Nephron progenitor cell (in vitro differentiated cells): ENCODE results near the gene MBD2.
"Not testable (repeated sequence)": the region's sequence is repeated elsewhere in the genome, so short reads cannot be mapped to it uniquely, and the experiment has no call there.

ENCODE experiments used
- DNase-seq: peaks from one replicate; pipeline ENCODE4 v3.0.0; 2021
- H3K27ac Mint-ChIP-seq: 2 replicates; pipeline ENCODE4 v1.8.0; 2021; ENCODE audit warnings: mild to moderate bottlenecking, moderate library complexity, mixed read lengths
- H3K27me3 Mint-ChIP-seq: 2 replicates; pipeline ENCODE4 v1.8.0; 2021; ENCODE audit warnings: mild to moderate bottlenecking, low read depth, mixed read lengths; ENCODE audit not compliant: poor library complexity
- H3K36me3 Mint-ChIP-seq: 2 replicates; pipeline ENCODE4 v1.8.0; 2021; ENCODE audit warnings: low read depth, mixed read lengths
- H3K4me1 Mint-ChIP-seq: 2 replicates; pipeline ENCODE4 v1.8.0; 2021; ENCODE audit warnings: mixed read lengths
- H3K4me3 Mint-ChIP-seq: 2 replicates; pipeline ENCODE4 v1.8.0; 2021; ENCODE audit warnings: mild to moderate bottlenecking, moderate library complexity, mixed read lengths
- H3K9me3 Mint-ChIP-seq: 2 replicates; pipeline ENCODE4 v1.8.0; 2021; ENCODE audit warnings: mild to moderate bottlenecking, moderate library complexity, mixed read lengths
- CTCF ChIP-seq: fragments of 200-600 bp; sonication (generic); IDR thresholded peaks from 2 replicates; pipeline ENCODE4 v1.5.0; 2021; ENCODE audit warnings: antibody characterized with exemption

MBD2 gene

DNA sequence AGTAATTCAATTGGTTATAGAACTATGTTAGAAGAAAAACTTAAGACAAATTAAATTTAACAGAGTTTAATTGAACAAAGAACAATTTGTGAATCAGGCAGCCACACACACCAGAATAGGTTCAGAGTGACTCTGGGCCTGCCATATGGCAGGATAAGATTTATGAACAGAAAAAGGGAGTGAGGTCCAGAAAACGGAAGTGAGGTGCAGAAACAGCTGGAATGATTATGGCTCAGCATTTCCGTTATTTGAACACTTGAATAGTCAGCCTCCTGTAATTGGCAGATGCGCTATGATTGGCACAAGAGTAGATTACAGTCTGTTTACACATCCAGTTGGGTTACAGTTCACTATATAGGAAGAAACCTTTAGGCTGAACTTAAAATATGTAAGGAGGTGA is 99.0 kb downstream of the MBD2 start:
- no peak for DNase-seq
- Mint-ChIP-seq H3K27me3 (peaks cover 6% of the 10 kb centered on the region), H3K27ac (no peak overlapping the region), H3K36me3 (no peaks in the 10 kb centered on the region), H3K4me1 (peaks cover 12% of the 10 kb centered on the region), H3K4me3 (no peak overlapping the region), H3K9me3 (no peaks in the 10 kb centered on the region)
- no peak for TF ChIP-seq CTCF

DNA sequence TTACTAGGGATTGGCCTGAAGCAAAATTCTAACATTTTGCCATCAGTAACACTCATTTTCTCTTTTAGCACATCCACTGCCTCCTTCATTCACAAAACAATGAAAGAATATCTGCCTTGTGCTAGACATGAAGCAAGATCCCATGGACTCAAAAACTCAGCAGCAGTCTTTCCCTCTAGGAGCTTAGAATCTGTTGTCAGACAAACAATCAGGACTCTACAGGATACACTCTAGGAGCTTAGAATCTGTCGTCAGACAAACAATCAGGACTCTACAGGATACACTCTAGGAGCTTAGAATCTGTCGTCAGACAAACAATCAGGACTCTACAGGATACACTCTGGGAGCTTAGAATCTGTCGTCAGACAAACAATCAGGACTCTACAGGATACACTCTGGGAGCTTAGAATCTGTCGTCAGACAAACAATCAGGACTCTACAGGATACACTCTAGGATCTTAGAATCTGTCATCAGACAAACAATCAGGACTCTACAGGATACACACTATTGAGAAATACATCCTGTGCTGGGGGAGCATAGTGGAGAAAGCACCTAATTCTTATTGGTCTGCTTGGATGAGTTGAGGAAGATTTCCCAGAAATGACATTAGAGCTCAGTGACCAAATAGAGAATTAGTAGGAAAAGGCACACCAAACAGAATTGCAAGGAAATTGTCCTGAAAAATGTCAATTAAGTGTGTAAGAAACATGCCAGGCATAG is 100.6 kb downstream of the MBD2 start:
- DNase-seq, H3K9me3 Mint-ChIP-seq, H3K27ac Mint-ChIP-seq, H3K36me3 Mint-ChIP-seq, H3K4me3 Mint-ChIP-seq: not testable (repeated sequence)
- H3K4me1 Mint-ChIP-seq: peaks cover 12% of the 10 kb centered on the region
- H3K27me3 Mint-ChIP-seq: peaks cover 10% of the 10 kb centered on the region

DNA sequence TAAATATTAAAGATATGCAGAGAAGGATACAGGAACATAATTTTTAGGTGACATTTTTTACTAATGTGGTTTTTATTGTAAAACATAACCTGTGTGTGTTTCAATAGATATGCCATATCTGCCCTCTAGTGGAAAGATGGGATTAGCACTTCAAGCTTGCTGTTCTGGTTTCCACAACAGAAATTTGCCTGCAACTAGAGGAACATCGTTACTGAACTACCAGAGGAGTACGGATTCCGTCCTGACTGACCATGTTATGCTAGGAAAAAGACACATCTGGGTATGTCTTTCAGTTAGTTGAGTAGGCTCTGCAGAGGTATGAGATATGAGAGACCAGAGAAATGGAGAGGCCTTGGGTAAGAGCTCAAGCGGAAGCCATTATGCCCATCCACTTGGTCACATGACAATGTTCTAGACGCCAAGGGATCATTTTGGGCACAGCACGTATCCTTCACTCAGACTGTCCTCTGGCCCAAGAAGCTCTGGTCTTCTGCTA is 104.9 kb downstream of the MBD2 start:
- TF ChIP-seq CTCF: peak; percentile 83
- peaks cover 7% of the 10 kb centered on the region for H3K27me3 Mint-ChIP-seq
- H3K9me3 Mint-ChIP-seq: no peaks in the 10 kb centered on the region
- no peak overlapping the region for H3K27ac Mint-ChIP-seq
- no peaks in the 10 kb centered on the region for H3K4me1 Mint-ChIP-seq
- H3K36me3 Mint-ChIP-seq: no peaks in the 10 kb centered on the region
- H3K4me3 Mint-ChIP-seq: peak overlapping the region; percentile 42
- DNase-seq: peak; percentile 23

GRCh38 chr18:54117853-54118773 is 106.4 kb downstream of the MBD2 start:
- no peak for DNase-seq
- Mint-ChIP-seq H3K36me3 (no peaks in the 10 kb centered on the region), H3K27ac (no peak overlapping the region), H3K4me3 (no peak overlapping the region), H3K27me3 (peaks cover 7% of the 10 kb centered on the region), H3K4me1 (no peaks in the 10 kb centered on the region), H3K9me3 (no peaks in the 10 kb centered on the region)
- TF ChIP-seq CTCF: no peak

DNA sequence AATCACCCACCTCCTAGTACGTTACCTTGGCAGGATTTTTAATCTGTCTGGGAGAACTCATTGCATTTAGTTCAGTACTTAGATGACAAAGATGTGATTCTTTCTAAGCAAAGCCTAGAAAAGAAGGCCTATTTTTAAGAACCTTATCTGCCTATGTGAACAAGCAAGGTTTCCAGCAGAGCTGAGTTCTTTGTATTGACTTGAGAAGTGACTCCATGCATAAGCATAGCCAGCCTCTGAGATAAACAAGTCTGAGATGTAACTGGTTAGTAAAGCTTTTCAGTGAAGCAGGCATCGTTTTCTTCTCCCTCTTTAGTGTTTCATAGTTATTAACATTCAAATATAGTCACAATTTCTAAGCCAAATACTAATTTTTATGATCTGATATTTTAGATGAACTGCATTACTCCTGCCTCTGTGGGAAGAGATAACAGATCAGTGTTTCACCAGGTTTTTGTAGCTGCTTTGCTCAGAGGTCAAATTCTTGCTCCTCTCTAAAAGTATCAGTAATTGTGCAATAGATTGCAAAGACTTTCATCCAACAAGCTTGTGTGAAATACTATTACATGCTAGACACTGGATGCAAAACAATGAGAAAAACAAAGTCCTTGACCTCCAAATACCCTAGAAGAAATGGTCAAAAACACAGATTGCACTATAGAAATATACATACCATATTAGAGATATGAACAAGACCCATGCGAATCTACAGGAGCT is 107.8 kb downstream of the MBD2 start:
- no peaks in the 10 kb centered on the region for H3K36me3 Mint-ChIP-seq
- TF ChIP-seq CTCF: no peak
- no peak overlapping the region for H3K4me3 Mint-ChIP-seq
- peaks cover 6% of the 10 kb centered on the region for H3K9me3 Mint-ChIP-seq
- no peaks in the 10 kb centered on the region for H3K4me1 Mint-ChIP-seq
- H3K27me3 Mint-ChIP-seq: peaks cover 11% of the 10 kb centered on the region
- no peak for DNase-seq
- H3K27ac Mint-ChIP-seq: no peak overlapping the region

DNA sequence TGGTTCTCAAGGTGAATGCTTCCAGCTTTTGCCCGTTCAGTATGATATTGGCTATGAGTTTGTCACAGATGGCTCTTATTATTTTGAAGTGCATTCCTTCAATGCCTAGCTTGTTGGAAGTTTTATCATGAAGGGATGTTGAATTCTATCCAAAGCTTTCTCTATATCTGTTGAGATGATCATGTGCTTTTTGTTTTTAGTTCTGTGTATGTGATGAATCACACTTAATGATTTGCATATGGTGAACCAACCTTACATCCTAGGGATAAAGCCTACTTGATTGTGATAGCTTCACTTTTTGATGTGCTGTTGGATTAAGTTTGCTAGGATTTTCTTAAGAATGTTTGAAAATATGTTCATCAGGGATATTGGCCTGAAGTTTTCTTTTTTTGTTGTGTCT is 112.1 kb downstream of the MBD2 start:
- H3K27ac Mint-ChIP-seq: no peak overlapping the region
- H3K27me3 Mint-ChIP-seq: peaks cover 3% of the 10 kb centered on the region
- DNase-seq: no peak
- TF ChIP-seq CTCF: no peak
- no peaks in the 10 kb centered on the region for H3K36me3 Mint-ChIP-seq
- peaks cover 13% of the 10 kb centered on the region for H3K9me3 Mint-ChIP-seq
- H3K4me1 Mint-ChIP-seq: peaks cover 4% of the 10 kb centered on the region
- H3K4me3 Mint-ChIP-seq: no peak overlapping the region
